Left lobe of liver (tissue), 2 donors: ENCODE measurements around the gene FCN2. TPM values are rescaled to one million over a fixed set of nuclear protein-coding genes. Genes with fewer than 3 reads are reported as not detected.

Experiments
- ATAC-seq: fragments of 200-7000 bp; cut with Tn5 transposase; one replicate; pipeline ENCODE4 v1.9.1; 2020; ENCODE audit warnings: mild to moderate bottlenecking, moderate library complexity
- DNase-seq: peaks from one replicate; pipeline ENCODE4 v3.0.0-alpha.2; 2020; ENCODE audit warnings: low spot score
- total RNA-seq: library from RNA; stranded (reverse); gene quantifications from one replicate; pipeline ENCODE4 v1.2.1, GENCODE V29; 2021
- donor health status: DM: no; HTN: no; CAD: no; lungs with moderate emphysema.
- donor health status: DM: no; HTN: yes; CAD: no.

Gene FCN2
- total RNA-seq, 1 donor from 2014 or later: 95.7 TPM

DNA sequence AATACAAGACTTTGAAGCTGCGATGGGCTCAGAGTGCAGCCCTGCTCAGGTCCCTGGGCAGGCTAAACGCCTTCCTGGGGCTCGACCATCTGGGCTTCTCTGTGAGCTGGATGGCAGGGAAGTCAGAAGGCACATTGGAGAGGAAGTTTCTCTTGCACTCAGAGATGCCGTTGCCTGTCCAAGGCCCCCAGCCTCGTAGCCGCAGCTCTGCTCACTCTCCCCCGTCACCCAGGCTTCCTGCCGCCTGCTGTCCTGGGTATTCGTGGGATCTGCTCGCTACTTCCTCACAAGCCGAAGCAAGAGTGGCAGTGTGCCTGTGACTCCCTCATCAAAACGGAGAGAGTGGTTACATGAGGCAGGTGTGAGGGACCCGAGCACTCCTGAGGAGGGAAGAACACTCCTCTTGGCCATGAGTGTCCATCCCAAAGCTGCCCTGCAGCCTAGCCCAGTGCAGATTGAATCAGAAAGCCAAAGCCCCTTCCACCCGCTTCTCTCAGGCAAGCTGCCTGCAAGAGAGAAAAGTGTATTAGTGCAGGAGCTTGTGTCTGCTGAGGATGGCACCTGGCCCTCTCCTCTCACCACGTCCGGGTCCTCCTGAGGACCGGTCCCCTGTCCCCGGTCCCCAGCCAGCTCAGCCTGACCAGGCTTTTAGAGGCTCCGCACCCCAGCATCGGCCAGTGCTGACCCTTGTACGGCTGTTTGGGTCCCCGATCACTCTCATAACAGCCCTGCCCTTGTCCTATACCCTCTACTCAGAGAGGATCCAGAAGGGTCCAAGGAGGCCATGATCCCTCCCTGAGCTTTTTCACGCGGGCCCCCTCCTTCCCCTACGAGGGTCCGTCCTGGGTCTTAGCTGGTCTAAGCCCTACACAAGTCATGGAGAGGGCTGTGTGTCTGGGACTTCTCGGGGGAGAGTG lies 7.3 kb downstream of the FCN2 start:
- peak; percentile 42 for DNase-seq

DNA sequence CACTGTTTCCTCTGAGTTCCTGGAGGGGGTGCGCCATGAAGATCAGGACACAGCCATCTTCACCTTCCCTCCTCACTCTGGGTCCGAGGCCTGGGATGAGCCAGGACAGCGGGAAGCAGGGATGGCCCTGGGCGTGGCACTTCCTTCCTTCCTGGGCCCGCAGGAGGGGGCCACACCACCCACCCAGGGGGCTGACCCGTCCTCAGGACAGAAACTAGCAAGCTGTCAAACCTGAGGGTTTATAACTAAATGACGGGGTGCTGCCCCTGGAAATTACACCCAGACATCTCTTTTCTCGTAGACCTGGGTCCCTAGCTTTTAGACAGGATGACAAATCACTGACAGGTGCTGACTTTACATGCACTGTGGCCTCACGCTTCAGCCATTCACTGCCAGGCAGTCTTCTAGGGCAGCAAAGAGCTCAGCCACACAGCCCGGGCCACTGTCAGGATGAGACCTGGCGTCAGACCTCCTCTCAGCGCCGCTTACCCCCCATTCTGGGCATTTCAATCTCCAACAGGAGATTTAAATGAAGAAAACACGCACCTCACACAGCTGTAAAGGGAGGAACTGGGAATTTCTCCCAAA lies 8.1 kb downstream of the FCN2 start:
- DNase-seq: peak; percentile 39
- ATAC-seq: no peak

More for the DNA sequence above, 7.3 kb downstream of the FCN2 start:
- ATAC-seq: no peak

DNA sequence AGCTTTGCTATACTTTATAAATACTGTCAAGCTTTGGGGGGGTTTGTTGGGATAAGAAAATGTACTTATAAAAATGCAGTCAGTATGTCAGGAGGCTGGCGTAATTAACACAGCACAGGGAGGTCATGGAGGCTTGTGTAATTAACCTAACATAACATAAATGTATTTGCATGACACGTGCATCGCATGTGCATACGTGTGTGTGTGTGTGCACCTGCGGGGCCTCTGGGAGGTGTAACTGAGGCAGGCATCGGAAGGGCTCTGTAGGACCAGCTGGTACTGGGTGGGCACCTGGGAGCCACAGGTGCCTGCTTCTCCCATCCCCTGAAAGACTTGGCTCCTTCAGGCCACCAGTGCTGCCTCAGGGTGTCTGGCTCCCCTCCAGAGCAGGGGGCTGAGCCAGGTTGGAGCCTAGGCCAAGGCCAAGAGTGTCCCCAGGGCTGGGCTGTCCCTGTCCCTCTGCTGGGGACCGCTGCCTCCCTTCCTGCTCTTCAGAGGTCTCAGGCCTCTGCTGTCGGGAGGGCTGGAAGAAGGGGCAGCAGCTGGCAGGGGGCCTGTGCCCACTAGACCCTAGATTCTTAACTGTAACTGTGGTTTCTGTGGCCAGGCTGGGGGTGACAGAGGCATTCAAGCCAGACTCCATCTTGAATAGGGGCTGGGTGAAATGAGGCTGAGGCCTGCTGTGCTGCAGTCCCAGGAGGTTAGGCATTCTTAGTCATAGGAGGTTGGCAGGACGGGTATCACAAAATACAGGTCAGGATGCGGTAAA lies 9.0 kb downstream of the FCN2 start:
- DNase-seq (peak; percentile 45), ATAC-seq (peak; percentile 13)

DNA sequence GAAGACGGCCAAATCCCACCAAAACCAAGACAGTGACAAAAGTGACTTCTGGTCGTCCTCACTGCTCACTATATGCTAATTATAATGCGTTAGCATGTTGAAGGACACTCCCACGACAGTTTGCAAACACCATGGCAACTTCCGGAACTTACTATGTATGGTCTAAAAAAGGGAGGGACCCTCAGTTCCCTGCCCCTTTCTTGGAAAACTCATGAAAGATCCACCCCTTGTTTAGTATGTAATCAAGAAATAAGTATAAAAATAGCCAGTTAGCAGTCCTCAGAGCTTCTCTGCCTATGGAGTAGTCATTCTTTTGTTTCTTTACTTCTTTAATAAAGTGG lies 9.5 kb downstream of the FCN2 start:
- DNase-seq: no peak
- ATAC-seq: peak; percentile 5

DNA sequence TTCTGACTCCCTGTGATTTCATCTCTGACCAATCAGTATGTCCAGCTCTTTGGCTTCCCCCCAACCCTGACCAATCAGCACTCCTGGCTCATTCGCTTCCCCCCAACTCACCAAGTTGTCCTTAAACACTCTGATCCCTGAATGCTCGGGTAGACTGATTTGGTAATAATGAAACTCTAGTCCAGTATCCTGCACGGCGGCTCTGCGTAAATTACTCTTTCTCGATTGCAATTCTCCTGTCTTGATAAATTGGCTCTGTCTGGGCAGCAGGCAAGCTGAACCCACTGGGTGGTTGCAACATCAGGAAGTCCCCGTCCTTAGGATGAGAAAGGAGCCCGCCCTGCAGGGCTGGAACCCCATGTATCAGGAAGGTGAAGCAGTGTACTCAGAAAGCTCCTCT lies 10.4 kb downstream of the FCN2 start:
- DNase-seq: peak; percentile 39
- ATAC-seq: peak; percentile 14

DNA sequence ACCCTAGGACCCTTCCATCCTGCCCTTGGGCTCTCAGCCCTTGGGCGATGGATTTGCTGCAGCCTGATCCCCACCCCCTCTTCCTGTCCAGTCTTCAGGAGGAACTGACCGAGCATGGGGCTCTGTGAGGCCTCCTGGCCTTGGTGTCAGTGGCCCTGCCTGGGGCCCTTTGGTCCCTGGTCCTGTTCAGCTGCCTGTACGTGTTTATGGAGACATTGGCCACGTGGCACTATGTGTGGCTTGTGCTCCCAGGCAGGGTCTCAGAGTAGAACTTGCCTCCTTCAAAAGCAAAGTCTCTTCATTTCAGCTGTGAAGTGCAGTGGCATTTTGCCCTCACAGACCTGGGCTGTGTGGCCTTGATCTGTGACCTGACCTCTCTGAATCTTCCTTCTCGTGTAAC lies 11.1 kb downstream of the FCN2 start:
- peak; percentile 43 for DNase-seq
- ATAC-seq: peak; percentile 26

DNA sequence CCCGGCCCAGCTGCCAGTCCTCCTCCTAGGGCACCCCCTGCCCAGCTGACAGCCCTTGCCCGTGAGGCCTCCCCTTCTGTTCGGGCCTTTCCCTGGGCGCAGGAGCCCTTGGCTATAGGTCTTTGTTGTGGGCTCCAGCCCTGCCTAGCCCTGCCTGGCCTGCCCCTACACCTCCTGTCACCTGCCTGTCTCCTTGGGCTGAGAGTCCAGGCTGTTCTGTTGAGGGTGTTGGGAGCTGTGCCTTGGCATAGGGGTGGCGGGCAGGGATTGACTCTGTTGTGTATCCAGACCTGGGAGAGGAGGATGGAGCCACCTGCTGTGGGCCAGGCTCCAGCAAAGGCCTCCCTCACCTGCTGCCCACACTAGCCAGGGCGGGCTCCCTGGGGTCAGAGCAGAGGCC lies 11.6 kb downstream of the FCN2 start:
- DNase-seq (peak; percentile 35), ATAC-seq (no peak)

DNA sequence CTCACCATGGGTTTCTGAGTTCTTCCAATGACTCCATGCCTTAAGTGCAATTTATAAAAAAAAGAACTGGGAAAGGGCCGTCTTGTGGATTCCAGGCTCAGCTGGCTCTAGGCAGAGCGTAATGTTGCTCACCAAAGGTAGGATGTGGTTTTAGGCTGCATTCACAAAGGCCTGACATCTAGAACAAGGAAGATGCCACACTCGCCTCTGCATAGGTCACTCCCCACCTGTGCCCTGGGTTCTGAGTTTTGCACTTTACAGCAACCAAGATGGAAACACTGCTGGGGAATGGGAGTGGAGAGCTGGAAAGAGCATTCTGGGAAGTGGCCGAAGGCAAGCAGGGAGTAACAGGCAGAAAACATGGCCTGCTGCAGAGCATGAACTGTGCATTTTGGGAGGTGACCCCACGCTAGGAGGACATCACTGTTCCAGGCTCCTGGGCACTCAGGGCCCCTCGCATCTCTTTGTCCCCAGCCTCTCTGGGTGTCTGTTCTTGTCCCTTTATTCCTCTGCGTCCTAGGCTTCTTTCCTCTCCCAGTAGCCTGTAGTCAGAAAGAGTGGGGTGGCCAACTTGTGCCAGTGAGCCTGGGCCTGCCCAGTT lies 12.3 kb downstream of the FCN2 start:
- DNase-seq (peak; percentile 18), ATAC-seq (no peak)

DNA sequence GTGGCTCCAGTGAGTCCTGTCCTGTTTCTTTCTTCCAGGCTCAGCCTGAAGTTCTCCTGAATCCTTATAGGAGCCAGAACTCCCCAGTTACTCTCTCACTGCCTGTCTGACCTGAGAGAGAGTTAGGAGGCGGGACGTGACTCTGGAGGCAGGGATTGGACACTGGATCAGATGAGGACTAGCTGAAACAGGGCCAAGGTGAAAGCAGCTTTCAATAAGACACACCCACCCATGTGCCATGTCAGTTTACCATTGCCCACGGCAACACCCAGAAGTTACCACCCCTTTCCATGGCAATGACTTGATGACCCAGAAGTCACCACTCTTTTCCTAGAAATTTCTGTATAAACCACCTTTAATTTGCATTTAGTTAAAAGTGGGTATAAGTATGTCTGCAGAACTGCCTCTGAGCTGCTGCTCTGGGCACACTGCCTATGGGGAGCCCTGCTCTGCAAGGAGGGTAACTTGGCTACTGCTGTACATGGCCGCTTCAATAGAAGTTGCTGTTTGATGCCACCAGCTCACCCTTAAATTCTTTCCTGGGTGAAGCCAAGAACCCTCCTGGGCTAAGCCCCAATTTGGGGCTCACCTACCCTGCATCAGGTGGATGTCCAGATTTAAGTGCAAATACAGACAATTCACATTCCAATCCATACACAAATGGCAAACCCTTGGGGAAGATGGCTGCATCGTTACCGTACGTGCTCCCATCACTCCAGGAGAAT lies 13.7 kb downstream of the FCN2 start:
- no peak for ATAC-seq
- peak; percentile 18 for DNase-seq

DNA sequence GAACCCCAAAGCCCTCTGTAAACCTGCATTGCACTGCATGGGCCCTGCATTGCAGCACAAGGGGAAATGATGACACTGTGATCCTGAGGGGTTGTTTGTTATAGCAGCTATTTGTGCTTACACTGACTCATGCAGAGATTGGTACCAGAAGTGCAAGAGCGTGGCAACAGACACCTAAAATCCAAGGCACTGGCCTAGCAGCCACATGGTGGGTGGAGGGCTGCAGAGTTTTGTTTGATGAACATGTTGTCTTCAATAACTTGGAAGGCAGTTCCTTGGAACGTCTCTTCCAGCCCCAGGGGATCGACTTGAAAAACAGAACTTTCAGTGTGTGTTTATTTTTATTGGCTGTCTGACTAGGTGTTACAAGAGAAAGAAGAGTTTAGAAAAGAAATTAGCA lies 14.5 kb downstream of the FCN2 start:
- DNase-seq: peak; percentile 10

DNA sequence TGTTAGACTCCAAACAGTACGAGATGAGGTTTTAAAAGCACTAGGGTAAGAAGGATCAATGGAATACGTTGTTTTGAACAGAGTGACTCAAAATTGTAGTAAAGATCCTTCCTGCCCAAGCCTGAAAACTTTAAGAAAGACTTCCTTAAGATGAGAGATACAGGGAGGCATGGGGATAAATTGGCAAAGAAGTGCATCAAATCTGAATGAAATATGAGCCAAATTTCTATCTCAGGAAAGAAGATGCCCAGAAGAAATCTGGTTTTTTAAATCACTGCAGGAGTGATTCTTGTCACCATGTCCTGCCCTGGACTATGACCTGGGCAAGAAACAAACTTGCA lies 14.9 kb downstream of the FCN2 start:
- ATAC-seq: no peak
- DNase-seq: no peak

More for the DNA sequence above, 14.5 kb downstream of the FCN2 start:
- no peak for ATAC-seq

DNA sequence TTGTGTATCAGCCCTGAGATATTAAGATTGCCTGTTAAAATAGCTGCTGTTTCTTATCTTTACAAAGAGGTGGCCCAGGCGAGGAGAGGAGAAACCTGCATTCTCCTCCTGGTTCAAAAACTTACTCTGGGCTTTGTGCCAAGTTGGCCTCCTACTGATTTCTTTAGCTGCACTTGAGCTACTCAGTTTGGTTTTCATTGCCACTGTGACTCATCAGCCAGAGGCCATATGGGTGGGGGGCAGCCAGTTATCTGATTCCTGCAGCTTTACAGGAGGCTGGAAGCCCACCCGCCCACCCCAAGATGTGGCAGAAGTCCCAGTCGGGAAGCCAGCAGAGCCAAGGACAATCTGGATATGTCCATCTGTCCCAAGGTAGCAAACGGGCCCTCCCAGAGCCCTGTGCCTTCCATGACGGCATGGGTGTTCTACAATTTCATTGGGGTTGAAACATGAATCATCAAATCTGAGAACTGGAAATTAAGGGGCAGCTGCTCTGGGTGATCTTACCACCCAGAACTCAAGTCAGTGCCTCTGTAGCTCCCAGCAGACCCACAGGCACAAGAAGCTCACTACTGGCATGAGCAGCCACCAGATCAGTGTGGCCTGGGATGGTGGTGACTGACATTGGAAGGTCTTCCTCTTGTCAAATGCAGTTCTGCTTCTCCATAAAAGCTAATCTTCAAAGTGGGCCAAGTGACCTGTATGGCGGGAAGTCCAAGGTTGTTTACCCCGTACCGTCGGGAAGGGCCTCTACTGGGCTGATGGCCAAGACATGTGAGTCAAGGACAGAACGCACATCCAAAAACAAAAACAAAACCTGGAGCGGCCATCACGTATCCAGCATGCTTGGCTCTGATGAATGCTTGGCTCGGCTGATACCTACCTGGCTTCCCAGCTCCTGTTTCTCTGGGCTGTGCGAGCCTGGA lies 15.6 kb downstream of the FCN2 start:
- DNase-seq: peak; percentile 48
- peak; percentile 47 for ATAC-seq

DNA sequence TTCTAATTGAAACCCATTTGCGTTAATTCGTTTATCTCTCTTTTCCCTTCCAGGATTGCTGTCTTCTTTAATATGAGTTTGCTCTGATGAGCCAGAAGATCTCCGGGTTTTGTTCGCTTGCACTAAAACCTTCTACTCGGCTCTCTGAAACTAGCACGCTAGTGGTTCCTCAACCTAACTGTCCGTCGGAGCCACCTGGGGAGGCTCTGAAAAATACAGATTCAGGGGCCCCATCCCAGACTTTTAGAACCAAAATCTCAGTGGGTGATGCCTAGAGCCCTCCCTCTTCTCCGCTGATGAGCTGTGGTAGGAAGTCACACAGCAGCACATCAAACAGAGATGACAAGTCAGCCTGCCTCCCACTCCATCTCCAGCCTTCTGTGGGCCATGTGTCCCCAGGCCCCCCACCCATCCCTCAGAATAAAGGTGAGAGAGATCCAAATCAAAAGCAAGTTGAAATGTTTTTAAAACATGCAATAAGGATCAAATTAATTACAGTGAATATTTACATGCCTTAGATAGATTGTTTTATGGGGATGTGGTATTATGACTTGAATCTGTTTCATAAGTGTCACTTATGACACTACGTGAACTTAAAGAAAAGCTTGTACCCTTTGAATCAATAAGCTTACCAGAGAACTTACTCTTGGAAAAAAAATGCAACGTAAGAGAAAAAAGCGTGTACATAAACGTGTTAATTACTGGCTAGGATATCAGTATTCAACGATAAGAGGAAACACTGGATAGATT lies 16.4 kb downstream of the FCN2 start:
- DNase-seq (peak; percentile 26), ATAC-seq (no peak)

DNA sequence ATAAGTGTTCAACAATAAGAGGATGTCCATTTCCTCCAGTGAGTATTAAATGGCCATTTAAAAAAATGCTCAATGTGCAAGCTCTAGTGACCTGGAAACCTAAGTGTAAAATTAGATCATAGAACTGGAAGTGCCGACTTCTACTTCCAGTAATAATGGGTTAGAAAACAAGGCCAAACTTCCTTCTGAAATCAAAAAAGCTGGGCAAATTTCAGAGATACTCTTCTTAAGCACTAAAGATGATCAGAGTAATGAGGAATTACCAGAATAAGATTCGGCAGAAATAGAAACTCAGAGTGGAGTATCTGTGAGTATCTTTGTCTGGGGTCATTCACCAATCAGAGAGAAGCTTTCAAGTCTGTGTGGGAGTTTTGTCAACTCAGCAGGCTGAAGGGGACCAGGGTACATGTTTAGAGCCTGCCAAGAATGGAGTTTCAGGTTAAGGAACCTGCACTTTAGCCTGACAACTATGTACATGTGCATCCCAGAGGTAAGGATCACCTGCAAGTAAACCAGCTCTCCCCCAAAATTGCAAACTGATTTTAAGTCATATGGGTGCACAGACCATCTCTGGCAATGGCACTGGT lies 17.1 kb downstream of the FCN2 start:
- DNase-seq: peak; percentile 15
- peak; percentile 47 for ATAC-seq

DNA sequence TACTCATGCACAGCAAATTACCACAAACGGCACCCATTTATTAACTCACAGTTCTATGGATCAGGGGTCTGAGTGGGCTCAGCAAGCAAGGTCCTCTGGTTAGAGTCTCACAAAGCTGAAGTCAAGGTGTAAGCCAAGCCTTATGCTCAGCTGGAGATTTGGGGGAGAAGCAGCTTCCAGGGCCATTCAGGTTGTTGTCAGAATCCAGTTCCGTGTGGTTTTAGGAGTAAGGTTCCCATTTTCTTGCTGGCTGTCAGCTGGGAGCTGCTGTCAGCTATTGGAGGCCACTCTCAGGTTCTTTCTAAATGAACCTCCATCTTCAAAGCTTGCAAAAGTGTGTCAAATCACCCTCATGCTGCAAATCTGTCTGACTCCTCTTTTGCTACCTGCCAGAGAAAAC lies 17.7 kb downstream of the FCN2 start:
- no peak for ATAC-seq

DNA sequence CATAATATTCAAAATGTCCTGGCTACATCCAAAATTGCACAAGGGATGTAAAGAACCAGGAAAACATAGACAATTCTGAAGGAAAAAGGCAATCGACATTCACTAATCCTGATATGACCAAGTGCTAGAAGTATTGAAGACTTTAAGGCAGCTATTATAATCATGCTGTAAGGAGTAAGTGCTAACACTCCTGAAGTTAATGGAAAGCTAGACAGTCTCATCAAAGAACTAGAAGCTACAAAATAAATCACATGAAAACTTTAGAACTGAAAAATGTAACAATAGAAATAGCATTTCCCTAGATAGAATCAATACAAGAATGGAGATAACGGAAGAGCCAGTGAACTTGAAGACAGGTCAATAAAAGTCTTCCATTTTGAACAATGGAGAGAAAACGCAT lies 18.6 kb downstream of the FCN2 start:
- DNase-seq (no peak), ATAC-seq (no peak)

More for the DNA sequence above, 17.7 kb downstream of the FCN2 start:
- no peak for DNase-seq

DNA sequence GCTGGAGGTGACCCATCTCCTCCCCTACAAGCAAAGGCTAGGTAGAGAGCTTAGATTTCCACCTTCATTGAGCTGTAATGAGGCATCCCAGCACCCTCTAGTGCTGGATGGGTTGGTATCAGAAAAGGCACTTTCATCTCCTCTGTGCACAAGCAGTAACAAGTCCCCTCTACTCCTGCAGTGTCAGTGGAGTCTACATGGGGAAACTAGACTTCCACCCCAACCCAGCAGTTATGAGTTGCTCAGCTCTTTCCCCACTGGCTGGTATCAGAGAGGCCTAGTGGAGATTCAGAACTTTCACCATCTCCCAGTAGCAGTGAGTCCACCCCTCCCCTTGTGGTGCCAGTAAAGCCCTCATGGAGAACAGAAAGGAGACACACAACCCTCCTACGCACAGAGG lies 19.2 kb downstream of the FCN2 start:
- peak; percentile 23 for DNase-seq
- ATAC-seq: no peak

DNA sequence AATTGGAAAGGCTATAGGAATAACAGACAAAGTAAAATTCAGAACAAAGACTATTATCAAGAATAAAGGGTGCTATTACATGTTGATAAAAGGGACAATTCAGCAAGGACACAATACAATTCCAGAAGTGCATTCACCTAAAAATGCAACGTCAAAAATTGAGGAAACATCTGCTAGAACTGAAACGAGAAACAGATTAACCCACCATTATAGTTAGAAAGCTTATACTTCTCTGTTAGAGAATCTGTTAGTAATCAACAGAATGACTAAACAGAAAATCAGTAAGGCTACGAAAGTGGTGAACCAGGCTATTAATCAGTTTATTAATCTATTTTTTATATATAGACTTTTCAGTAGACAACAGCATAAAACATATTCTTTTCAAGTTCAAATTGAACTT lies 22.3 kb downstream of the FCN2 start:
- ATAC-seq (no peak), DNase-seq (no peak)
